Liver (tissue), 3 donors: ENCODE measurements around the gene RNF41.

Experiments
- ATF3 ChIP-seq: IDR thresholded peaks from 2 replicates; pipeline ENCODE4 v1.6.1; 2016; ENCODE audit warnings: antibody characterized with exemption
- CTCF ChIP-seq: fragments of 150-350 bp; IDR thresholded peaks from 2 replicates; pipeline ENCODE4 v1.5.1; 2017; ENCODE audit warnings: improper control_type of control experiment, low read depth, low read length; ENCODE audit not compliant: missing input control
- EGR1 ChIP-seq, 2 donors: IDR thresholded peaks; 2 replicates each; pipeline ENCODE4 v1.6.1; 2016 to 2018; ENCODE audit warnings: antibody characterized with exemption in 2 of 2, low read depth in 2 of 2
- FOXA1 ChIP-seq: IDR thresholded peaks from 2 replicates; pipeline ENCODE4 v1.6.1; 2016; ENCODE audit warnings: antibody characterized with exemption
- HNF4G ChIP-seq: IDR thresholded peaks from 2 replicates; pipeline ENCODE4 v1.6.1; 2016; ENCODE audit warnings: antibody characterized with exemption
- JUND ChIP-seq, 2 donors: IDR thresholded peaks; 2 replicates each; pipeline ENCODE4 v1.6.1; 2016; ENCODE audit warnings: antibody characterized with exemption in 2 of 2
- MAX ChIP-seq: IDR thresholded peaks from 2 replicates; pipeline ENCODE4 v1.6.1; 2016; ENCODE audit warnings: antibody characterized with exemption
- RAD21 ChIP-seq, 2 donors: IDR thresholded peaks; 2 replicates each; pipeline ENCODE4 v1.6.1; 2016; ENCODE audit warnings: antibody characterized with exemption in 2 of 2, mild to moderate bottlenecking in 2 of 2
- RXRA ChIP-seq, 2 donors: IDR thresholded peaks; 2 replicates each; pipeline ENCODE4 v1.6.1; 2017 to 2018; ENCODE audit warnings: antibody characterized with exemption in 2 of 2, mild to moderate bottlenecking in 1 of 2
- SP1 ChIP-seq: IDR thresholded peaks from 2 replicates; pipeline ENCODE4 v1.6.1; 2018; ENCODE audit warnings: antibody characterized with exemption, mild to moderate bottlenecking
- TAF1 ChIP-seq: conservative IDR thresholded peaks from 2 replicates; pipeline ENCODE4 v1.6.1; 2016; ENCODE audit warnings: antibody characterized with exemption, mild to moderate bottlenecking
- YY1 ChIP-seq: IDR thresholded peaks from 2 replicates; pipeline ENCODE4 v1.6.1; 2016; ENCODE audit warnings: antibody characterized with exemption, mild to moderate bottlenecking
- donor health status: healthy.
- donor health status: healthy.

GRCh38 chr12:56204275-56204674, 17.4 kb downstream of the RNF41 start:
- TF ChIP-seq YY1 (no peak), JUND (IDR thresholded peaks at IDR 0.05) (no peak), CTCF (no peak), EGR1 (IDR thresholded peaks at IDR 0.05; ENCODE audit: low read depth in 2 of 2) (no peak), SP1 (no peak), RAD21 (IDR thresholded peaks at IDR 0.05) (no peak), FOXA1 (no peak), RXRA (IDR thresholded peaks at IDR 0.05) (no peak), ATF3 (no peak), MAX (no peak), TAF1 (no peak), HNF4G (no peak)
